C4-2B (cell line): ENCODE data around the gene GNB1L.

ENCODE experiments used
- H3K27ac ChIP-seq: fragments of 450-650 bp; 2 replicates; pipeline ENCODE4 v1.5.1; 2017
- ZFX ChIP-seq: fragments of 450-650 bp; IDR thresholded peaks from 2 replicates; pipeline ENCODE4 v1.6.1; 2017
- TF ChIP-seq, protein P1 (sequence below): fragments of 450-650 bp; conservative IDR thresholded peaks from 2 replicates; pipeline ENCODE4 v1.5.1; 2017; ENCODE audit warnings: mild to moderate bottlenecking

The GNB1L gene

DNA sequence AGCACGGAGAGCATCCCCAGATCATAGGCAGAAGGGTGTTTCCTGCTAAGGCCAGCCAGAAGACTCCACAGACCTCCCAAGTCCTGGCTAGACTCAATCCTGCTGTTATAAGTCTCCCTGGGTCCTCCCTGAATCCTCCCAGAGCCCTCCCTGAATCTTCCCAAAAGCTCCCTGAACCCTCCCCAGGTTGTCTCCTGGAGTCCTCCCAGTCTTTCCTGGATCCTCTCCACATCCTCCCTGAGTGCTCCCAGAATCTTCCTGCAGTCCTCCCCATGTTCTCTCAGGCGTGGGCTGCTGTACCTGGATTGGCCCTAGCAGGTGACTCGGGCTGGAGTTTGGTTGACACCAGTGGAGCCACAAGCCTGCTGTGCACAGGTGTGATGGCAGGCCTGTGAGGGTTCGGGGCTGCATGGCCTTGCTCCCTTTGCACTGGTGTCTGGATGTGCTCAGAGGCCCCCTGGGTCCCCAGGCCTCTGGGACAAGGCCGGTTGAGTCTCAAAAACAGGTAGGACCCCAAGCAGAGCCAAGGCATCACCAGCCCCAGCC lies 119.8 kb downstream of the GNB1L start:
- H3K27ac ChIP-seq, result no peak overlapping the region
- no peak for TF ChIP-seq ZFX
- TF ChIP-seq, protein P1, sequence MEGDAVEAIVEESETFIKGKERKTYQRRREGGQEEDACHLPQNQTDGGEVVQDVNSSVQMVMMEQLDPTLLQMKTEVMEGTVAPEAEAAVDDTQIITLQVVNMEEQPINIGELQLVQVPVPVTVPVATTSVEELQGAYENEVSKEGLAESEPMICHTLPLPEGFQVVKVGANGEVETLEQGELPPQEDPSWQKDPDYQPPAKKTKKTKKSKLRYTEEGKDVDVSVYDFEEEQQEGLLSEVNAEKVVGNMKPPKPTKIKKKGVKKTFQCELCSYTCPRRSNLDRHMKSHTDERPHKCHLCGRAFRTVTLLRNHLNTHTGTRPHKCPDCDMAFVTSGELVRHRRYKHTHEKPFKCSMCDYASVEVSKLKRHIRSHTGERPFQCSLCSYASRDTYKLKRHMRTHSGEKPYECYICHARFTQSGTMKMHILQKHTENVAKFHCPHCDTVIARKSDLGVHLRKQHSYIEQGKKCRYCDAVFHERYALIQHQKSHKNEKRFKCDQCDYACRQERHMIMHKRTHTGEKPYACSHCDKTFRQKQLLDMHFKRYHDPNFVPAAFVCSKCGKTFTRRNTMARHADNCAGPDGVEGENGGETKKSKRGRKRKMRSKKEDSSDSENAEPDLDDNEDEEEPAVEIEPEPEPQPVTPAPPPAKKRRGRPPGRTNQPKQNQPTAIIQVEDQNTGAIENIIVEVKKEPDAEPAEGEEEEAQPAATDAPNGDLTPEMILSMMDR, result no peak

DNA sequence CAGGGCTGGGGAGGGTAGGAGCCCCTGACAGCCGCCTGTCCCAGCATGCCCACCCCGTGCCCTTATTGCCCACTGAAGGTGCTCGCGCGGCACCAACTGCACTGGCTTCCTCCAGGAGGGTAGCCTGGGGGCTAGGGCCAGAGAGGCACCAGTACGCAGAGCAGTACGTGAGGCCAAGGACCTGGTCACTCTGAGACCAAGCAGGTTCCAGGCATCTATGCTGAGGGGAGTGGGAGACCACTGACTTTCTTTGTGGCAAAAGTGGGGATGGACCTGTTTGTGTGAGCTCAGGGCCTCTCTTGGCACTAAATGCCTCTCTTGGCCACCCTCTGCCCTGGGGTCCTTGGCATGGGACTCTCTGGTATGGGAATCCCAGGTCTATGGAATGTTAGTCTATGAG lies 120.5 kb downstream of the GNB1L start:
- H3K27ac ChIP-seq, result no peak overlapping the region
- no peak for TF ChIP-seq ZFX
- TF ChIP-seq, protein P1, result no peak

- TF ChIP-seq, protein P1, result no peak
- no peak for TF ChIP-seq ZFX
- H3K27ac ChIP-seq, result no peak overlapping the region
Measured at GRCh38 chr22:19733755-19734154, 120.9 kb downstream of the GNB1L start.
